Panc1 (cell line): ENCODE data around the gene KLHDC1.

Experiments used
- CTCF ChIP-seq: fragments of 450-650 bp; IDR thresholded peaks from 2 replicates; pipeline ENCODE4 v1.5.1; 2017; ENCODE audit warnings: mild to moderate bottlenecking
- POLR2AphosphoS5 ChIP-seq: IDR thresholded peaks from 2 replicates; pipeline ENCODE4 v1.6.1; 2012; ENCODE audit warnings: mild to moderate bottlenecking, low read depth, low read length, moderate library complexity

DNA sequence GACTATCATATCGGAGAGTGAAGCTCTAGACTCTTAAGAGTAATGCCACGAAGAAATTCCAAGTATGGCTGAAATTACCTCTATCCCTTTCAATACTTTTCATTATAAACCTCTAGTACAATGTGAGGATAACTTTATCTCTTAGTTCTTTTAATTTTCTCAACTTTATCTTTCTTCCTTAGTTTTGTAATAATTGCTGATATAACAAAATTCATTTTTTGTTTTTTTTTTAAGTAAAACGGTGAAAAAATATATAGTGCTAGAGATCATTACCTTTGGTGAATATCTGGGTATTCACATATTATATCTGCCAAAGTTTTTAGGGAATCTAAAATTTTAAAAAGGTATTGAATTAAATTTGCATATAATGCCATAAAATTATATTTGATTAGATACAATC lies 38.4 kb upstream of the KLHDC1 start:
- TF ChIP-seq POLR2AphosphoS5 (no peak), CTCF (no peak)
